Measurements from ENCODE around the gene CLPTM1L.
"Not testable (repeated sequence)": the region's sequence is repeated elsewhere in the genome, so short reads cannot be mapped to it uniquely, and the experiment has no call there.

Gene CLPTM1L

DNA sequence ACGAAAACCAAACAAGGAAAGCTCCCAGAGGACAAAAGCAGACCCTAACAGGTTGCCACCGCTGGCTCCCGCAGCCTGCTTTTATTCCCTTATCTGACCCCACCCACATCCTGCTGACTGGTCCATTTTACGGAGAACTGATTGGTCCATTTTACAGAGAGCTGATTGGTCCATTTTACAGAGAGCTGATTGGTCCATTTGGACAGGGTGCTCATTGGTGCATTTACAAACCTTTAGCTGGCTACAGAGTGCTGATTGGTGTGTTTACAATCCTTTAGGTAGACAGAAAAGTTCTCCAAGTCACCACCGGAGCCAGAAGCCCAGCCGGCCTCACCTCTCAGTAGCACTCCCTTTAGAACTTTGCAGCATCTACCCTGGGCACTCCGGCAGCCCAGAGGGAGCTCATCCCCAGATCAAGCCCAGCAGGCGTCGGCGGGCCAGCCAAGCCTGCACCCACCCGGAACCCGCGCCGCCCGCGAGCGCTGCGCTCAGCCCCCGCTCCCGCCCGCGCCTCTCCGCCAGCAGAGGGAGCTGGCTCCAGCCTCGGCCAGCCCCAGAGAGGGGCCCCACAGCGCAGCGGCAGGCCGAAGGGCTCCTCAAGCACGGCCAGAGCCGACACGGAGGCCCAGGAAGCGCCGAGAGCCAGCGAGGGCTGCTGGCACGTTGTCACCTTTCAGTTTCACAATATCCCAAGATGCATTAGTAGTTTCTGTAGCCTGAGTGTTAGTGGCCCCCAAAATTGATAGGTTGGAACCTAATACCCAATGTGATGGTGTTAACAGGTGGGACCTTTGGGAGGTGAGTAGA is 35.3 kb upstream of the CLPTM1L start:
- no peak for DNase-seq

GRCh38 chr5:1378866-1379659 is 34.2 kb upstream of the CLPTM1L start:
- DNase-seq: no peak

- no peak for DNase-seq
Observed at GRCh38 chr5:1378096-1378495, 33.2 kb upstream of the CLPTM1L start.

GRCh38 chr5:1376981-1377380 is 32.1 kb upstream of the CLPTM1L start:
- no peak for DNase-seq

DNA sequence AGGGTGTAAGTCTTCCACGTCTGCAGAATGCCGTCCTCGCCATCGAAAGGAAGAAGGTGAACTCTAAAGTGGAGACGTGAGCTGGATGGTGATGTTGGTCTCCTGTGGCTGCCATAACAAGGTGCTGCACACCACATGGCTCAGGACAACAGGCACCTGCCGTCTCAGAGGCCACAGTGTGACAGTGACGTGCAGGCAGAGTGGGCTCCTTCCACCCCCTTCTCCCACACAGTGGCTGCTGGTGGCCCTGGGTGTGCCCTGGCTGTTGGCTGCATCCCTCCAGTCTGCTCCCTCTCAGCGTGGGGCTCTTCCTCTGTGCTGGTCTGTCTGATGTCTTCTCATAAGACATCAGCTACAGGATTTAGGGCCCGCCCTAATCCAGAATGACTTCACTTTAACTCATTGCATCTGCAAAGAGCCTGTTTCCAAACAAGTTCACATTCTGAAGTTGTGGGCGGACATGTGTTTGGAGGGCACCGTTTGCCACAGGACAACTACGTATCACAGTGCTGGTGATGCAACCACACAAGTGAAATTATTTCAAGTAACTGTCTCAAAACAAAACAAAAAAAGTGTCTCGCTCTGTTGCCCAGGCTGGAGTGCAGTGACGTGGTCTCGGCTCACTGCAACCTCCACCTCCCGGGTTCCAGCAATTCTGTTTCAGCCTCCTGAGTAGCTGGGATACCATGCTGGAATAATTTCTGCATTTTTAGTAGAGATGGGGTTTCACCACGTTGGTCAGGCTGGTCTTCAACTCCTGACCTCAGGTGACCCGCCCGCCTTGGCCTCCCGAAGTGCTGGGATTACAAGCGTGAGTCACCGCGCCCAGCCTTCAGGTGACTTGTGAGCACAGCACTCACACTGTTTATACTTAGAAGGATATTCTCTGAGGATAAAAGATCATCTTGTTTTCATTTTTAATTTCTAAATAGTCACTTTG is 31.2 kb upstream of the CLPTM1L start:
- no peak for DNase-seq

DNA sequence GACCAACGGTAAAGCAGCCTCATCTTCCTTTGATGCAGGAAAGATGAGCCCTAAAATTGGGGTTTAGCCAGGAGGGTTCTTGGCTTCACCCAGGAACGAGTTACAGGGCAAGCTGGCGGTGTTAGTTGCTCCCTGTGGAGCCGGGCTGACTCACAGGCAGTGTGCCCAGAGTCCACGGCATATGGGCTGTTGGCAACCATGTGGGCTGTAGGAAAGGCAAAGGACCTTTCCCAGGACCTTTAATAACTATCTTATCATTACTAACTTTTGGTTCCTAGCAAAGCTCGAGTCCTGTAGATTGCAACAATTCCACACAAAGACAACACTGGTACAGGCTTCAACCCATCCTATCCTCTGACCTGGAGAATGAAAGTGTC is 29.8 kb upstream of the CLPTM1L start:
- no peak for DNase-seq

GRCh38 chr5:1374030-1374678 is 29.3 kb upstream of the CLPTM1L start:
- no peak for DNase-seq

GRCh38 chr5:1371972-1372342 is 27.1 kb upstream of the CLPTM1L start:
- DNase-seq: not testable (repeated sequence)

DNA sequence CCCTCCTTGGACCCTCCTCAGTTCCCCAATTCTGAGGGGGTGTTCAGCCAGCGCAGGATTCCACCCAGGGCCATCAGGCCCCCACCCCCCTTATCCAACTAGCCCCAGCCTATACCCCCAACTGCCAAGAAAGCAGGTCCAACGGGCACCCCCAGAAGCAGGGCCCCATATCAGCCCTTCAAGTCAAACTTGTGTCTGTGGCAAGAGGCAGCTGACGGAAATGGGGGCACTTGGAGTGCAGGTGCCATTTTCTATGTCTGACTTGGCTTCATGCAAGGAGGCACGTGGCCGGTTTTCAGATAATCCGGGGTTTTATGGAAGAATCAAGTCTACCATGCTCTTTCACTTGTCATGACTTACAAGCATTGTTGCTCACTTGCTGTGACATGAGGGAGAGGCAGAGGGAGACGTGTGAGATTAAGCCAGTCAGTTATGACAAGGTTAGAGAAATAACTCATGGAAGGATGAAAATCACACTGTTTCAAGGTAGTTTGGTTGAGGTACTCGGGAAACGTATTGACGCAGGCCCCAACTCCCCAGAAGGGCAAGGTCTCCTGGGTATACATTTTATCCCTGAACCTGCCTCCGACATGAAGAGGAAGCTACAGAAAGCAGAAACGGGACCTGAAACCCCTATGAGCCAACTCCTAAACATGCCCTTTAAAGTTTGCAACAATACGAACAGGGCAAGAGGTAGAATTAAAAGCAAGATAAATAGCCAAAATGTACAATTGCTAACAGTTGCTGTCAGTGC is 26.5 kb upstream of the CLPTM1L start:
- no peak for DNase-seq

DNA sequence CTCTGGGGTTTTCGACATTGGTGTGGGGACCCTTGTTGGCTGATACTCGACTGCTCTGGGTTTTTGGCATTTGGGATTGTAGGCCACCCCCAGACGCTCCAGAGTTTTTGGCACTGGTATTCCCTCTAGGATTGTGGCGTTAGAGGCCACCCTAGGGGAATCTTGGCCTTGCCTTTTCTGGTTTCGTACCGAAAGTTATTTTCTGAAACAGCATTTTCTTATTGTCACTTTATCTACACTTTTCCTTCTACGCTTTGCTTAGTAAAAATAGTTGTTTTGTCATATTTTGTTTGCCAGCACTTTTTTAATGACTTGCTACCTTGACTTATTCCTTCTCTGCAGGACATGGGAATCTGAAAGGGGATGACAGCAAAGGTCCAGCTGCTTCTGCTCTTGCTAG is 25.1 kb upstream of the CLPTM1L start:
- DNase-seq: no peak

GRCh38 chr5:1368756-1369155 is 23.9 kb upstream of the CLPTM1L start:
- no peak for DNase-seq

GRCh38 chr5:1368236-1368635 is 23.3 kb upstream of the CLPTM1L start:
- no peak for DNase-seq

GRCh38 chr5:1367149-1367548 is 22.2 kb upstream of the CLPTM1L start:
- no peak for DNase-seq

DNA sequence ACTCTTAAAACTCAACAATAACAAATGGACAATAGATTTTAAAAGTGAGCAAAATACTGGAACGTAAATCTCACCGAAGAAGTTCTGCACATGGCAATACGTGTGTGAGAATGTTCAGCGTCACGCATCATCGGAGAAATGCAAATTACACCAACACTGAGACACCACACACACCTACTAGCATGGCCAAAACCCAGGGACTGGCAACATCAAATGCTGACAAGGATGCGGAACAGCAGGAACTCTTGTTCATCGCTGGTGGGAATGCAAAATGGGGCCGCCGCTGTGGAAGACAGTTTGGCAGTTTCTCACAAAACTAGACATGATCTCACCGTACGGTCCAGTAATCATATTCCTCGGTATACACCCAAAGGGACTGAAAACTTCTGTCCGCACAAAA is 21.6 kb upstream of the CLPTM1L start:
- DNase-seq: no peak

DNA sequence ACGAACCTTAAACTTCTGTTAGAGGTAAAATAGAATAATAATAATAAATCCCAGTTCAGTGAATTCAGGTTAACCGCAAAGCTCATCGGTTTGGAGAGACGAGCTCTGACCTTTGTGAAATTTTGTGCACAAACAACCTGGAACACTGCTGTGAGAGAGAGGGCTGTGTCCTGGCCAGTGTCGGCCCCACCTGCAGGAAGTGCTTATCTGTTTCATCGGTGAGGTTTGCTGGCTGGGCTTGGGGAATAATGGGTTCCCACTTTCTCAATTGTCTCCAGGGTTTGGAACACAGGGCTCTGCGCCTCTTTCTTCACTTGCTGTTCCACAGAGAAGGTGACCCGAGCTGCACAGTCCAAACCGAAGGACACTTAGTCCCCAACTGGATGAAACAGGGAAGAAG is 19.3 kb upstream of the CLPTM1L start:
- no peak for DNase-seq

DNA sequence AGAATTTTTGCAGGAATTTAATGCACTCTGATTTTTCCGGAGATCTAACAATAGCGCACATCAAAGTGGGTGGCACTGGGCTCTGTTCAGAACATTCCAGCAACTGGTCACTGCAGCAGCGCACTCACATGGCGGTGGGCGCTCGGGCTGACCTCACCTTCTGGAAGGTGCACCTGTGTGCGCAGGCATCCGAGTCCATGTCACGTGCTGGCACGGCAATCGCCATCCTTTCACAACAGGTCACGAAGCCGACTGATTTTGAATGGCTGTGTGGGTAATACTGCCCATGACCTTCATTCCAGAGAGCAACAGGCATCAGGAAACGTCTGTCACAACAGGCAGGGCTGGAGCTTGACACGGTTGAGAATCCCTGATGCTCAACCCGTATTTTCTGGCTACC is 18.7 kb upstream of the CLPTM1L start:
- DNase-seq: no peak

DNA sequence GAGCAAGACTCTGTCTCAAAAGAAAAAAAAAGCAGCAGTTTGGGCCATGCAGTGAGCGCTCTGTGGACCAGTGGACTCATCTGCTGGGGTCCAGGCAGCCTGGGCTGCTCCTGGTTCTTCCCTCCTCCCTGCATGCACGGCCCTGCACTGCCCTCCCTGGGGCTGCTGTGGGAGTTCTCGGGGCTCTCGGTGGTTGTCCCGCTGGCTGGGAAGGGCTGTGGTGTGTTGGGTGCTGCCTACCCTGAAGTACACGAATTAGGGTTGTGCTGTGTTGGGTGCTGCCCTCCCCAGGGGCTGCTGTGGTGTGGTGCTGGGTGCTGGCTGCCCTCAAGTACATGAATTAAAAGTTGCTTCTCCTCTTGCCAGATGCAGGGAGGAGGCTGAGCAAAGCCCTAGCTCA is 18.3 kb upstream of the CLPTM1L start:
- DNase-seq: no peak

DNA sequence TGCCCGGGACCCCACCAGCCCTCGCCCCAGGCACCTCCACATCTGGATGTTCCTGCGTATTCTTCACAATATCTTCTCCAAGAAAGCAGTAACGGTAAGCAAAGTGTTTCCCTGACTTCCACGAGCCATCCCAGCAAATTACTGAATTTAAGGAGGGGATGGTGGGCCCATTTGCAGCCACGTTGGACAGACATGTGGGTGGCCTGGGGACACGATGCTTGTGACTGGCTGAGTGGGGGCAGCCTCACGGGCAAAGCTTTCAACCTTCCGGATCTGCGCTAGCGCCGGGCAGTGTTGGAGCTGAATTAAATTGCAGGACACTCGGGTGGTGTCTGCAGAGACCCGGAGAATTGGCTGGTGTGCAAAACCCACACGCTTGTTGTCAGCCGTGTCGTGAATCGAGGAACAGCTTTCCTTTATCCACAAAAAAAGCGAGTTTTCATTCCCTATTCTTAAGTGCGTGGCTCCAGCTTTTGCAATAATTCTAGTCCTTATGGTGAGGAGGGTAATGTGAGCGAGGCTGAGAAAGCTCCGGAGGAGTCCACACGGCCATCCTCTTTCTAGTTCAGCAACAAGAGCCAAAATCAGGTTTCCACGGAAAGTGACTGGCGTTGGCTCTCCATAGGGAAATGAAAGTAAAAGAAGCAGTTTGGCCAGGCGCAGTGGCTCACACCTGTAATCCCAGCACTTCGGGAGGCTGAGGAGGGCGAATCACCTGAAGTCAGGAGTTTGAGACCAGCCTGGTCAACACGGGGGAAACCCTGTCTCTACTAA is 17.5 kb upstream of the CLPTM1L start:
- no peak for DNase-seq

GRCh38 chr5:1360861-1361260 is 16.0 kb upstream of the CLPTM1L start:
- no peak for DNase-seq

GRCh38 chr5:1360367-1360766 is 15.5 kb upstream of the CLPTM1L start:
- not testable (repeated sequence) for DNase-seq

GRCh38 chr5:1359713-1360112 is 14.8 kb upstream of the CLPTM1L start:
- DNase-seq: no peak

Data from NCI-H1436 (cell line).